GM12878 (cell line): ENCODE data around the gene PPM1N. TPM values are rescaled to one million over a fixed set of nuclear protein-coding genes. Genes with fewer than 3 reads are reported as not detected.

ENCODE experiments used
- ATAC-seq: fragments of 200-7000 bp; cut with Tn5 transposase; 3 replicates; pipeline ENCODE4 v1.9.1; 2020; ENCODE audit warnings: mild to moderate bottlenecking, moderate library complexity
- BruUV-seq: library from RNA; stranded (reverse); fragments of 400-500 nt; replicated peaks from 2 replicates; lab custom pipeline; 2021; lab: Mats Ljungman, UMichigan
- CTCF ChIA-PET: fragments of 300-600 bp; sonication (Branson Sonifier 250); formaldehyde crosslinking; extraction: SDS; loops from one replicate; lab custom pipeline; 2021; ENCODE audit warnings: inconsistent platforms; lab: Yijun Ruan, JAX
- POLR2A ChIA-PET: fragments of 350-600 bp; formaldehyde crosslinking; extraction: SDS; loops from one replicate; lab custom pipeline; 2021; ENCODE audit warnings: inconsistent platforms; lab: Charles Lee
- RAD21 ChIA-PET: fragments of 300-600 bp; sonication (Branson Sonifier 250); formaldehyde crosslinking; loops from one replicate; lab custom pipeline; 2023; ENCODE audit warnings: antibody characterized with exemption; ENCODE audit not compliant: unreplicated experiment; lab: Charles Lee
- SMC1A ChIA-PET: fragments of 300-600 bp; sonication (Branson Sonifier 250); formaldehyde crosslinking; loops from one replicate; lab custom pipeline; 2023; ENCODE audit not compliant: unreplicated experiment, uncharacterized antibody; lab: Charles Lee
- DNase-seq: peaks from one replicate; pipeline ENCODE4 v3.0.0-alpha.2; 2011; ENCODE audit warnings: low read depth, low spot score
- FAIRE-seq: peaks from 3 replicates; lab custom pipeline; 2011; peaks lifted over from hg19 to GRCh38; lab: Jason Lieb, UNC
- H2AFZ ChIP-seq: 2 replicates; pipeline ENCODE4 v1.6.0; 2011; ENCODE audit warnings: low read depth, low read length, control low read depth; ENCODE audit not compliant: control insufficient read depth
- H3K27ac ChIP-seq: 2 replicates; pipeline ENCODE4 v1.5.1; 2011; ENCODE audit warnings: control low read depth; ENCODE audit not compliant: control insufficient read depth, insufficient read depth
- H3K27me3 ChIP-seq, 2 experiments: replicated peaks in 1 of 2; 2 replicates each; pipeline versions ENCODE4 v1.6.0 to v1.6.1; 2011; ENCODE audit warnings: low read length in 1 of 2; ENCODE audit not compliant: control insufficient read depth in 2 of 2, insufficient read depth in 2 of 2
- H3K36me3 ChIP-seq, 2 experiments: 2 replicates each; pipeline ENCODE4 v1.5.1; 2011; ENCODE audit warnings: low read length in 1 of 2; ENCODE audit not compliant: control insufficient read depth in 2 of 2, insufficient read depth in 2 of 2
- H3K4me1 ChIP-seq: 2 replicates; pipeline ENCODE4 v1.6.1; 2011; ENCODE audit warnings: mild to moderate bottlenecking, low read length, moderate library complexity, mixed read lengths; ENCODE audit not compliant: control insufficient read depth, insufficient read depth
- H3K4me2 ChIP-seq: 2 replicates; pipeline ENCODE4 v1.6.0; 2011; ENCODE audit warnings: control low read depth; ENCODE audit not compliant: control insufficient read depth, insufficient read depth
- H3K4me3 ChIP-seq: fragments of 200-600 bp; sonication (generic); 2 replicates; pipeline ENCODE4 v1.5.1; 2016
- H3K79me2 ChIP-seq: 2 replicates; pipeline ENCODE4 v1.6.0; 2011; ENCODE audit warnings: low read length; ENCODE audit not compliant: control insufficient read depth, insufficient read depth
- H3K9ac ChIP-seq: 2 replicates; pipeline ENCODE4 v1.8.0; 2011; ENCODE audit warnings: low read length, control low read depth, mixed read lengths; ENCODE audit not compliant: control insufficient read depth, insufficient read depth
- H3K9me3 ChIP-seq: replicated peaks from 3 replicates; pipeline ENCODE4 v1.5.1; 2011; ENCODE audit warnings: mild to moderate bottlenecking, low read length; ENCODE audit not compliant: control insufficient read depth, insufficient read depth
- H4K20me1 ChIP-seq: 2 replicates; pipeline ENCODE4 v1.6.0; 2011; ENCODE audit not compliant: control insufficient read depth, insufficient read depth
- ATF7 ChIP-seq: fragments of 450-650 bp; IDR thresholded peaks from 2 replicates; pipeline ENCODE4 v1.6.1; 2016; ENCODE audit warnings: low read depth, mild to moderate bottlenecking
- BHLHE40 ChIP-seq, 2 experiments: fragments of 450-650 bp in 1 of 2; IDR thresholded peaks; 2 replicates each; pipeline ENCODE4 v1.6.1; 2011 to 2017; ENCODE audit warnings: low read depth in 2 of 2, borderline replicate concordance in 1 of 2, improper control_type of control experiment in 1 of 2, low read length in 1 of 2, mild to moderate bottlenecking in 1 of 2
- CHD2 ChIP-seq: IDR thresholded peaks from 2 replicates; pipeline ENCODE4 v1.6.1; 2011; ENCODE audit warnings: low read depth, low read length, improper control_type of control experiment, borderline replicate concordance
- HDAC2 ChIP-seq: fragments of 200-600 bp; sonication (generic); IDR thresholded peaks from 2 replicates; pipeline ENCODE4 v1.6.1; 2017
- IKZF1 ChIP-seq: fragments of 450-650 bp; conservative IDR thresholded peaks from 2 replicates; pipeline ENCODE4 v1.6.1; 2017; ENCODE audit warnings: antibody characterized with exemption, mild to moderate bottlenecking
- LARP7 ChIP-seq: fragments of 450-650 bp; IDR thresholded peaks from 2 replicates; pipeline ENCODE4 v1.6.1; 2017; ENCODE audit warnings: mild to moderate bottlenecking
- MXI1 ChIP-seq: fragments of 150-350 bp; IDR thresholded peaks from 2 replicates; pipeline ENCODE4 v1.6.1; 2011; ENCODE audit warnings: low read depth, mild to moderate bottlenecking, inconsistent platforms, low read length, improper control_type of control experiment
- NRF1 ChIP-seq: conservative IDR thresholded peaks from 2 replicates; pipeline ENCODE4 v1.6.1; 2011; ENCODE audit warnings: mild to moderate bottlenecking, low read depth, low read length, improper control_type of control experiment
- RELA ChIP-seq: fragments of 450-650 bp; IDR thresholded peaks from 2 replicates; pipeline ENCODE4 v1.8.0; 2014; ENCODE audit warnings: borderline replicate concordance; ENCODE audit not compliant: partially characterized antibody
- RFX5 ChIP-seq: IDR thresholded peaks from 2 replicates; pipeline ENCODE4 v1.6.1; 2011; ENCODE audit warnings: low read depth, low read length, improper control_type of control experiment
- SMAD1 ChIP-seq: fragments of 450-650 bp; IDR thresholded peaks from 2 replicates; pipeline ENCODE4 v1.6.1; 2018; ENCODE audit warnings: mild to moderate bottlenecking, low read depth; ENCODE audit not compliant: partially characterized antibody
- YY1 ChIP-seq: IDR thresholded peaks from 2 replicates; pipeline ENCODE4 v1.6.1; 2011; ENCODE audit warnings: low read depth, mild to moderate bottlenecking, low read length
- ZNF207 ChIP-seq: fragments of 450-650 bp; IDR thresholded peaks from 2 replicates; pipeline ENCODE4 v1.6.1; 2014; ENCODE audit warnings: antibody characterized with exemption, mild to moderate bottlenecking, borderline replicate concordance
- ZNF217 ChIP-seq: fragments of 450-650 bp; IDR thresholded peaks from 2 replicates; pipeline ENCODE4 v1.6.1; 2017; ENCODE audit warnings: antibody characterized with exemption, mild to moderate bottlenecking
- WGBS: methylation state at CpG from one replicate; pipeline ENCODE4 v1.1.6; 2016; ENCODE audit warnings: low lambda C conversion rate; ENCODE audit not compliant: insufficient replicate concordance, insufficient coverage; ENCODE audit errors: missing lambda C conversion rate; 5-methylcytosine and 5-hydroxymethylcytosine counted together
- in situ Hi-C: fragments of 300-500 bp; cut with MboI; formaldehyde crosslinking; loops from 9 replicates; pipeline ENCODE4 v1.14.3; 2018; ENCODE audit warnings: mixed read lengths
- intact Hi-C: fragments of 100-400 bp; cut with micrococcal nuclease; formaldehyde crosslinking; loops from one replicate; pipeline ENCODE4 v1.14.2; 2022; ENCODE audit not compliant: unreplicated experiment
- polyA plus RNA-seq, 11 experiments: library from polyadenylated mRNA; depleted of rRNA in 4 of 11; unstranded in 6 of 11; stranded (reverse) in 5 of 11; fragments of >200 nt; fragmentation: Nextera tagmentation in 4 of 11; fragmentation: Illumina TruSeq in 1 of 11; extraction: Ambion mirVana in 4 of 11; extraction: Trizol in 1 of 11; gene quantifications; 1 replicate in 1 of 11; 2 replicates in 10 of 11; pipeline versions ENCODE4 v1.2.1 to v1.2.3, GENCODE V29; 2011 to 2016; ENCODE audit warnings: inconsistent platforms in 2 of 11, missing spikeins in 2 of 11, low read depth in 1 of 11
- total RNA-seq, 4 experiments: library from RNA; depleted of rRNA in 3 of 4; stranded (reverse); fragments of >200 nt in 3 of 4; fragmentation: Illumina TruSeq in 1 of 4; extraction: Trizol in 1 of 4; gene quantifications; 2 replicates each; pipeline versions ENCODE4 v1.2.1 to v1.2.3, GENCODE V29; 2013 to 2021
- TF ChIP-seq, protein P1 (sequence below): fragments of 450-650 bp; IDR thresholded peaks from 2 replicates; pipeline ENCODE4 v1.6.1; 2017; ENCODE audit warnings: mild to moderate bottlenecking, moderate library complexity
- TF ChIP-seq, protein P2 (sequence below): IDR thresholded peaks from 2 replicates; pipeline ENCODE4 v1.6.1; 2011; ENCODE audit warnings: low read depth, mild to moderate bottlenecking, low read length, moderate library complexity, borderline replicate concordance; ENCODE audit errors: extremely low read depth

PPM1N gene
- total and polyA plus RNA-seq, 10 of the 15 experiments (the other 5 are each of a cell fraction or from before 2014, with no cell fraction given) = 1.6 to 5.4 (median 3.7) TPM

DNA sequence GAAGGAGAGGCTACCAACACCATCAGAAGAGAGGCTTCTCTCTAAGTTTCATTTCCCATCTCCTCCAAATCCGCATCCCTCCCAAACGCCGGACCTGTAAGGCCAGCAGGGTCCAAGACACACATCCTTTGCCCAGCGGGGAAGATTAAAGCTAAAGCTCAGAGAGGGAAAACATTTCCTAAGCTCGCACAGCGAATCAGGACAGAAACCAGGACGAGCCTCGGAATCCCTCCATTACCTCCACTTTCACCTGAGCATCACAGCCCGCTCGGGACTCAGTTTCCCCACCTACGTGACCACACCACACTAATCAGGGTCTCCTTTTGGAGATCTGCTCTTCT, 31.2 kb upstream of the PPM1N start (continued):
- TF ChIP-seq, protein P1, sequence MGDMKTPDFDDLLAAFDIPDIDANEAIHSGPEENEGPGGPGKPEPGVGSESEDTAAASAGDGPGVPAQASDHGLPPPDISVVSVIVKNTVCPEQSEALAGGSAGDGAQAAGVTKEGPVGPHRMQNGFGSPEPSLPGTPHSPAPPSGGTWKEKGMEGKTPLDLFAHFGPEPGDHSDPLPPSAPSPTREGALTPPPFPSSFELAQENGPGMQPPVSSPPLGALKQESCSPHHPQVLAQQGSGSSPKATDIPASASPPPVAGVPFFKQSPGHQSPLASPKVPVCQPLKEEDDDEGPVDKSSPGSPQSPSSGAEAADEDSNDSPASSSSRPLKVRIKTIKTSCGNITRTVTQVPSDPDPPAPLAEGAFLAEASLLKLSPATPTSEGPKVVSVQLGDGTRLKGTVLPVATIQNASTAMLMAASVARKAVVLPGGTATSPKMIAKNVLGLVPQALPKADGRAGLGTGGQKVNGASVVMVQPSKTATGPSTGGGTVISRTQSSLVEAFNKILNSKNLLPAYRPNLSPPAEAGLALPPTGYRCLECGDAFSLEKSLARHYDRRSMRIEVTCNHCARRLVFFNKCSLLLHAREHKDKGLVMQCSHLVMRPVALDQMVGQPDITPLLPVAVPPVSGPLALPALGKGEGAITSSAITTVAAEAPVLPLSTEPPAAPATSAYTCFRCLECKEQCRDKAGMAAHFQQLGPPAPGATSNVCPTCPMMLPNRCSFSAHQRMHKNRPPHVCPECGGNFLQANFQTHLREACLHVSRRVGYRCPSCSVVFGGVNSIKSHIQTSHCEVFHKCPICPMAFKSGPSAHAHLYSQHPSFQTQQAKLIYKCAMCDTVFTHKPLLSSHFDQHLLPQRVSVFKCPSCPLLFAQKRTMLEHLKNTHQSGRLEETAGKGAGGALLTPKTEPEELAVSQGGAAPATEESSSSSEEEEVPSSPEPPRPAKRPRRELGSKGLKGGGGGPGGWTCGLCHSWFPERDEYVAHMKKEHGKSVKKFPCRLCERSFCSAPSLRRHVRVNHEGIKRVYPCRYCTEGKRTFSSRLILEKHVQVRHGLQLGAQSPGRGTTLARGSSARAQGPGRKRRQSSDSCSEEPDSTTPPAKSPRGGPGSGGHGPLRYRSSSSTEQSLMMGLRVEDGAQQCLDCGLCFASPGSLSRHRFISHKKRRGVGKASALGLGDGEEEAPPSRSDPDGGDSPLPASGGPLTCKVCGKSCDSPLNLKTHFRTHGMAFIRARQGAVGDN = no peak
- TF ChIP-seq YY1 (no peak), SMAD1 (no peak), ZNF207 (no peak)

DNA sequence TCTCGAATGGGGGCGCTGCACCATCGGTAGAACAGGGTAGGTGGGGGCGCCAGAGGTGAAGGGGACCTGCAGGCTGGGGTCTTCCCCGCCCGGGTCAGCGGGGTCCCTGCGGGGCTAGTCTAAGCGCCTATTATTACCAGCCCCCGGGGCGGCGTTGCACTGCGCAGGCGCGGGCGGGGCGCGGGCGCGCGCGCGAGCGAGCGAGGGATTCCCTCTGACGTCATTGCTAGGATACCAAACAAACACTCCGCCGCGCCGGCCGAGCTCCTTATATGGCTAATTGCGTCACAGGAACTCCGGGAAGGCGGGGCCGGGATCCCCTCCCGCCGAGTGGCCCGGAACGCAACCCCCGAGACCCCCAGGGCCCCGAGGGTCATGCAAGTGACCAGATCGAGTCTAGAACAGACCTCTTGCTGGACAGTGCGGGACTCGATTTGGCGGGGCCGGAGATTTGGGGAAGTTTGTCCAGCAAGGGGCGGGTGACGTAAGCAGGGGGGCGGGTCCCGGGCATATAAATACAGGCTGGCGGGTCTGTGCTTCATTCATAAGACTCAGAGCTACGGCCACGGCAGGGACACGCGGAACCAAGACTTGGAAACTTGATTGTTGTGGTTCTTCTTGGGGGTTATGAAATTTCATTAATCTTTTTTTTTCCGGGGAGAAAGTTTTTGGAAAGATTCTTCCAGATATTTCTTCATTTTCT, 30.6 kb upstream of the PPM1N start, which contains the start of gene FOSB:
Gene FOSB, plus strand, starts transcription at position 541 of the 703 bp plus-strand sequence. CDS start 591 bp downstream, outside the sequence.
- peaks cover 3% of the 10 kb centered on the region; the same call in 1 of the 2 replicates for H4K20me1 ChIP-seq
- in situ Hi-C loops (loop anchor here (25.0 kb wide), 1 partner anchor 1705 kb away; the partner anchor contains the start of gene SMG9), intact Hi-C loops (loop anchor here (2.0 kb wide), 1 partner anchor 17 kb away; no protein-coding TSS in a partner anchor)
- H3K4me1 ChIP-seq = peaks cover 14% of the 10 kb centered on the region
- CTCF ChIA-PET = interaction anchor here (0.7 to 5.2 kb wide), 14 partner anchors 10 to 186 kb away, joined by 3 to 71 read pairs (median 9); no protein-coding TSS in a partner anchor
- H3K9ac ChIP-seq = peak within 1 kb of the TSS; percentile 76
- RAD21 ChIA-PET = interaction anchor here (0.6 to 4.3 kb wide), 10 partner anchors 9 to 178 kb away, joined by 3 to 64 read pairs (median 6); no protein-coding TSS in a partner anchor
- no peak for DNase-seq
- H3K27ac ChIP-seq = peak within 1 kb of the TSS; percentile 73
- peak within 1 kb of the TSS; percentile 82 for H3K4me3 ChIP-seq
- H3K27me3 ChIP-seq = no peaks in the 10 kb centered on the region; a peak in 2 of 4 replicates
- peak; percentile 78 for FAIRE-seq
- SMC1A ChIA-PET = interaction anchor here (0.9 to 4.8 kb wide), 7 partner anchors 9 to 63 kb away, joined by 3 to 52 read pairs (median 4); partner anchors contain the start of gene PPP1R13L
- H3K79me2 ChIP-seq = no peaks in the 10 kb centered on the region
- peak; percentile 32 for ATAC-seq
- no peaks in the 10 kb centered on the region for H3K36me3 ChIP-seq
- under 1% methylated on average over 50 of the region's 56 CpGs for WGBS
- no peaks in the 10 kb centered on the region for H3K9me3 ChIP-seq
- BruUV-seq = no TSS peak
- H3K4me2 ChIP-seq = peak within 1 kb of the TSS; percentile 100
- POLR2A ChIA-PET = interaction anchor here (0.6 to 2.3 kb wide), 13 partner anchors 11 to 349 kb away, joined by 3 to 8 read pairs (median 4); no protein-coding TSS in a partner anchor
- peak within 1 kb of the TSS; percentile 96 for H2AFZ ChIP-seq
- TF ChIP-seq ATF7 (peak; percentile 99), CHD2 (no peak), NRF1 (peak; percentile 83), BHLHE40 (IDR thresholded peaks at IDR 0.05; ENCODE audit: borderline replicate concordance in 1 of 2, low read depth in 2 of 2, low read length in 1 of 2) (peak in 1 of 2 experiments; percentile 59; a peak in 2 of 4 replicates), RFX5 (no peak), LARP7 (peak; percentile 56; the same call in 1 of the 2 replicates), RELA (peak; percentile 65), ZNF217 (no peak), IKZF1 (peak; percentile 77), MXI1 (peak; percentile 55), HDAC2 (no peak)
- TF ChIP-seq, protein P2, sequence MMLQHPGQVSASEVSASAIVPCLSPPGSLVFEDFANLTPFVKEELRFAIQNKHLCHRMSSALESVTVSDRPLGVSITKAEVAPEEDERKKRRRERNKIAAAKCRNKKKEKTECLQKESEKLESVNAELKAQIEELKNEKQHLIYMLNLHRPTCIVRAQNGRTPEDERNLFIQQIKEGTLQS = 0 out of 2 replicates have a peak, but pooled peaks have one; percentile 9
